ENCODE results near the gene SLC26A9.

- no peak for TF ChIP-seq CTCF (conservative IDR thresholded peaks at IDR 0.05; ENCODE audit: low read depth, low read length)
- no peak for TF ChIP-seq EZH2 (IDR thresholded peaks at IDR 0.05; ENCODE audit: borderline replicate concordance, low read depth, low read length, poor library complexity, severe bottlenecking)
Observed at GRCh38 chr1:205950280-205950679, 7.0 kb upstream of the SLC26A9 start.

Data from A673 (cell line).